ENCODE results near the gene LLGL1.

DNA sequence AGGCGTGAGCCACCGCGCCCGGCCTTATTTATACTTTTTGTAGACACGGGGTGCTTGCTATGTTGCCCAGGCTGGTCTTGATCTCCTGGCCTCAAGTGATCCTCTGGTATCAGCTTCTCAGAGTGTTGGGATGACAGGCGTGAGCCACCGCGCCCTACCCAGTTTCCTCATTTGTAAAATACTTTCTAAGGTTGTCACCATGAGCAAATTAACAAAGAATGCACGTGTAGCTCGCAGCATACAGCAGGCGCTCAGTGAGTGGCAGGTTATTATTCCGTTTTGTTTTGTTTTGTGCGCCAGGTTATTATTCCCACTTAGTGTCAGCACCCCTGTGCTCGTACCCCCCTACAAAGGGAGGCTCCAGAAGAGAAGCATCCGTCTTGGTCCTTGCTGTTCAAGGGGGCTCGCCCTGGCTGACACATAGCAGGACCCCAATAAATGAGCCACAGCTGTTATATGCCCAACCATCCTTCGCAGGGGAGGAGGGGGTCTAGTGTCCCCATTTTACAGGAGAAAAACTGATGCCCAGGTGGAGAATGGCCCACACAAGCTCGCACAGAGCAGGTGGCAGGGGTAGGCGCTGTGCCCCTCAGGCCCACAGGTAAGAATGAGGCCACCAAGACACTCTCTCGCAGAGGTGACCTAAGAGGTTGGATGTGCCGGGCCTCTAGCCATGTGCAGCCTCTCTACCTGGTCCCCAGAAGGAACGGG, 34.3 kb downstream of the LLGL1 start:
- no peak for TF ChIP-seq POLR2A (IDR thresholded peaks at IDR 0.05)
- no peak for TF ChIP-seq CTCF (IDR thresholded peaks at IDR 0.05)
- TF ChIP-seq EP300 (IDR thresholded peaks at IDR 0.05; ENCODE audit: low read depth): no peak

All from transverse colon (tissue), 3 donors.